Measurements from ENCODE around the gene CDH8. TPM values are rescaled to one million over a fixed set of nuclear protein-coding genes. Genes with fewer than 3 reads are reported as not detected.

CDH8 gene
- total RNA-seq, 1 experiment from 2014 or later = not detected

GRCh38 chr16:61665512-61665911, 370.7 kb downstream of the CDH8 start:
- no peak for DNase-seq
- intact Hi-C loops (cut with micrococcal nuclease; ENCODE audit: unreplicated experiment) = no loop called here
- no peak overlapping the region for H3K4me3 ChIP-seq
- H3K9me2 ChIP-seq (ENCODE audit: insufficient read depth) = no peaks in the 10 kb centered on the region
- H3K4me1 ChIP-seq (replicated peaks; ENCODE audit: insufficient read depth) = no peaks in the 10 kb centered on the region
- no peaks in the 10 kb centered on the region for H3F3A ChIP-seq (ENCODE audit: insufficient read depth, low read depth)
- no TSS peak for BruUV-seq (replicated peaks)
- no peaks in the 10 kb centered on the region for H3K27me3 ChIP-seq (ENCODE audit: insufficient read depth, low read depth)
- ChIA-PET POLR2A (ENCODE audit: unreplicated experiment) (interaction anchor here (0.7 kb wide), 1 partner anchor 892 kb away, joined by 4 read pairs; no protein-coding TSS in a partner anchor), CTCF (no interaction called here)
- no peaks in the 10 kb centered on the region for H3K36me3 ChIP-seq (ENCODE audit: low read depth)
- no peak overlapping the region for H3K27ac ChIP-seq
- H2AFZ ChIP-seq = no peak overlapping the region
- no peaks in the 10 kb centered on the region for H3K79me2 ChIP-seq (ENCODE audit: low read depth)
- H3K4me2 ChIP-seq = no peak overlapping the region
- H4K20me1 ChIP-seq (ENCODE audit: insufficient read depth) = no peaks in the 10 kb centered on the region
- H3K9me3 ChIP-seq (ENCODE audit: insufficient read depth, low read depth) = no peaks in the 10 kb centered on the region
- TF ChIP-seq EZH2 (IDR thresholded peaks at IDR 0.05; ENCODE audit: low read depth) = no peak
- TF ChIP-seq, protein P1, sequence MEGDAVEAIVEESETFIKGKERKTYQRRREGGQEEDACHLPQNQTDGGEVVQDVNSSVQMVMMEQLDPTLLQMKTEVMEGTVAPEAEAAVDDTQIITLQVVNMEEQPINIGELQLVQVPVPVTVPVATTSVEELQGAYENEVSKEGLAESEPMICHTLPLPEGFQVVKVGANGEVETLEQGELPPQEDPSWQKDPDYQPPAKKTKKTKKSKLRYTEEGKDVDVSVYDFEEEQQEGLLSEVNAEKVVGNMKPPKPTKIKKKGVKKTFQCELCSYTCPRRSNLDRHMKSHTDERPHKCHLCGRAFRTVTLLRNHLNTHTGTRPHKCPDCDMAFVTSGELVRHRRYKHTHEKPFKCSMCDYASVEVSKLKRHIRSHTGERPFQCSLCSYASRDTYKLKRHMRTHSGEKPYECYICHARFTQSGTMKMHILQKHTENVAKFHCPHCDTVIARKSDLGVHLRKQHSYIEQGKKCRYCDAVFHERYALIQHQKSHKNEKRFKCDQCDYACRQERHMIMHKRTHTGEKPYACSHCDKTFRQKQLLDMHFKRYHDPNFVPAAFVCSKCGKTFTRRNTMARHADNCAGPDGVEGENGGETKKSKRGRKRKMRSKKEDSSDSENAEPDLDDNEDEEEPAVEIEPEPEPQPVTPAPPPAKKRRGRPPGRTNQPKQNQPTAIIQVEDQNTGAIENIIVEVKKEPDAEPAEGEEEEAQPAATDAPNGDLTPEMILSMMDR (conservative IDR thresholded peaks at IDR 0.05) = no peak

- Histone ChIP-seq H2AFZ (no peak overlapping the region), H3K9me2 (ENCODE audit: insufficient read depth) (no peaks in the 10 kb centered on the region), H3K9me3 (ENCODE audit: insufficient read depth, low read depth) (no peaks in the 10 kb centered on the region), H3K36me3 (ENCODE audit: low read depth) (no peaks in the 10 kb centered on the region), H4K20me1 (ENCODE audit: insufficient read depth) (no peaks in the 10 kb centered on the region), H3K27me3 (ENCODE audit: insufficient read depth, low read depth) (0 out of 2 replicates have a peak, but pooled peaks cover 2% of the 10 kb centered on the region), H3K4me1 (replicated peaks; ENCODE audit: insufficient read depth) (no peaks in the 10 kb centered on the region), H3K79me2 (ENCODE audit: low read depth) (no peaks in the 10 kb centered on the region), H3F3A (ENCODE audit: insufficient read depth, low read depth) (no peaks in the 10 kb centered on the region), H3K4me2 (no peak overlapping the region), H3K4me3 (no peak overlapping the region), H3K27ac (no peak overlapping the region)
- ChIA-PET POLR2A (ENCODE audit: unreplicated experiment) (no interaction called here), CTCF (no interaction called here)
- DNase-seq = no peak
- intact Hi-C loops (cut with micrococcal nuclease; ENCODE audit: unreplicated experiment) = no loop called here
- no TSS peak for BruUV-seq (replicated peaks)
- TF ChIP-seq EZH2 (IDR thresholded peaks at IDR 0.05; ENCODE audit: low read depth) = no peak
- TF ChIP-seq, protein P1 (conservative IDR thresholded peaks at IDR 0.05) = no peak
Observed at GRCh38 chr16:61659936-61660335, 376.3 kb downstream of the CDH8 start.

DNA sequence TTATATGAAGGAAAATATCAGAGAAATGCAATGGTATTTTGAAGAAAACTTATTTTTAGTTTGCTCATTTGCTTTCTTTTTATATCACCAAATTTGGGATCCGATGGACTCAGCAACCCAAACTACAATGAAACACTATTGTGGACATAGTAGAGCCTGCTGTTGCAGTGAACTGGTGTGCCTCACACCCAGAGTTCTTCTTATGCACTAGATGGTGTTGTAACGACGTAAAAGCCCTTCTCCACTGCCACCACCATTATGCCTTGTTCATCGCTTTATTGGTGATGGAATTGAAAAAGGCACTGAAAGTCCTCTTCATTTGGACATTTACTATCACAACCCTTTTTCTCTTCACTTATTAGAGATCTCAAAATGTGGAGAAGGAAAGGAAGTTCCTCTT, 381.3 kb downstream of the CDH8 start:
- TF ChIP-seq EZH2 (IDR thresholded peaks at IDR 0.05; ENCODE audit: low read depth) = no peak
- TF ChIP-seq, protein P1 (conservative IDR thresholded peaks at IDR 0.05) = no peak
- no peaks in the 10 kb centered on the region for H3K4me1 ChIP-seq (replicated peaks; ENCODE audit: insufficient read depth)
- BruUV-seq (replicated peaks) = no TSS peak
- no peaks in the 10 kb centered on the region for H4K20me1 ChIP-seq (ENCODE audit: insufficient read depth)
- intact Hi-C loops (cut with micrococcal nuclease; ENCODE audit: unreplicated experiment) = no loop called here
- H3K4me3 ChIP-seq = no peak overlapping the region
- DNase-seq = no peak
- POLR2A ChIA-PET (ENCODE audit: unreplicated experiment) = no interaction called here
- H3K9me2 ChIP-seq (ENCODE audit: insufficient read depth) = no peaks in the 10 kb centered on the region
- no peak overlapping the region for H3K27ac ChIP-seq
- CTCF ChIA-PET = no interaction called here
- no peaks in the 10 kb centered on the region for H3K36me3 ChIP-seq (ENCODE audit: low read depth)
- H3K4me2 ChIP-seq = no peak overlapping the region
- no peaks in the 10 kb centered on the region for H3K9me3 ChIP-seq (ENCODE audit: insufficient read depth, low read depth)
- H3K27me3 ChIP-seq (ENCODE audit: insufficient read depth, low read depth) = peaks cover 7% of the 10 kb centered on the region; the same call in 1 of the 2 replicates
- H2AFZ ChIP-seq = no peak overlapping the region
- no peaks in the 10 kb centered on the region for H3F3A ChIP-seq (ENCODE audit: insufficient read depth, low read depth)
- no peaks in the 10 kb centered on the region for H3K79me2 ChIP-seq (ENCODE audit: low read depth)
